ENCODE results near the gene ZNF143. TPM values are rescaled to one million over a fixed set of nuclear protein-coding genes. Genes with fewer than 3 reads are reported as not detected.

The ZNF143 gene
- total RNA-seq, 1 experiment from 2014 or later: 29.2 TPM

- Histone ChIP-seq H3K27ac (ENCODE audit: insufficient read length, low read depth, low read length) (no peak overlapping the region), H2AK5ac (ENCODE audit: insufficient read length, low read length) (no peak overlapping the region), H3T11ph (ENCODE audit: low read length) (no peak overlapping the region), H4K20me1 (ENCODE audit: control insufficient read depth, insufficient read depth, insufficient read length) (no peaks in the 10 kb centered on the region), H3K79me1 (ENCODE audit: insufficient read depth, low read depth, low read length, poor library complexity, severe bottlenecking) (no peaks in the 10 kb centered on the region), H3K4ac (ENCODE audit: low read depth, low read length) (no peak overlapping the region), H3K18ac (ENCODE audit: insufficient read length, low read depth, low read length) (peak overlapping the region; percentile 61), H2BK20ac (ENCODE audit: low read depth, low read length, poor library complexity, severe bottlenecking) (no peak overlapping the region), H4K5ac (ENCODE audit: insufficient read length, low read depth, low read length) (no peak overlapping the region), H2BK5ac (ENCODE audit: insufficient read length, low read length) (no peak overlapping the region), H2BK120ac (ENCODE audit: low read depth, low read length, poor library complexity, severe bottlenecking) (no peak overlapping the region), H2BK15ac (ENCODE audit: low read depth, low read length) (no peak overlapping the region), H3K4me1 (ENCODE audit: insufficient read depth, low read length) (peaks cover 7% of the 10 kb centered on the region; the same call in 1 of the 2 replicates), H3K56ac (ENCODE audit: insufficient read length, low read depth, low read length) (no peak overlapping the region), H3K14ac (ENCODE audit: insufficient read depth, low read length) (no peak overlapping the region), H3K9me3 (ENCODE audit: control insufficient read depth, low read depth, low read length) (no peaks in the 10 kb centered on the region), H3K4me2 (ENCODE audit: insufficient read depth, insufficient read length, low read length) (no peak overlapping the region), H3K79me2 (ENCODE audit: insufficient read depth, low read length) (peaks cover 16% of the 10 kb centered on the region), H2AFZ (ENCODE audit: low read length) (no peak overlapping the region), H2BK12ac (ENCODE audit: insufficient read length, low read depth, low read length) (no peak overlapping the region), H3K23me2 (ENCODE audit: insufficient read length, low read depth, low read length, poor library complexity, severe bottlenecking) (peaks cover 12% of the 10 kb centered on the region), H3K27me3 (ENCODE audit: insufficient read depth, low read length) (no peaks in the 10 kb centered on the region), H3K23ac (ENCODE audit: insufficient read length, low read depth, low read length) (no peak overlapping the region), H4K91ac (ENCODE audit: insufficient read length, low read depth, low read length) (no peak overlapping the region), H3K9ac (ENCODE audit: extremely low read depth, insufficient read length, low read length) (no peak overlapping the region), H4K8ac (replicated peaks; ENCODE audit: insufficient read length, low read depth, low read length) (no peak overlapping the region)
- Mint-ChIP-seq H3K27me3 (ENCODE audit: low read depth) (no peaks in the 10 kb centered on the region), H3K4me1 (peaks cover 42 to 44% of the 10 kb centered on the region in 2 experiments), H3K36me3 (ENCODE audit: insufficient read depth in 1 of 3, low read depth in 3 of 3) (peaks cover 18 to 19% (median 18%) of the 10 kb centered on the region in 3 experiments), H3K4me3 (peak overlapping the region in 1 of 2 experiments; percentile 80; a peak in 2 of 5 replicates), H3K9me3 (peaks cover 0 to 8% of the 10 kb centered on the region in 2 experiments; a peak in 1 of 5 replicates), H3K27ac (peak overlapping the region in 1 of 3 experiments; percentile 77; a peak in 1 of 7 replicates)
- no CpG with 5 or more reads among the region's 8 CpGs for WGBS (ENCODE audit: extremely low coverage, insufficient read length, low lambda C conversion rate)
- TF ChIP-seq CTCF (conservative IDR thresholded peaks at IDR 0.05): no peak
- no peak for DNase-seq
Measured at GRCh38 chr11:9571071-9571762, 110.4 kb downstream of the ZNF143 start.

Measured in H9 (cell line).